HG03432 (cell line): Measurements from ENCODE around the gene CEP85.
"Not testable (repeated sequence)": the region's sequence is repeated elsewhere in the genome, so short reads cannot be mapped to it uniquely, and the experiment has no call there.

ENCODE experiments used
- ATAC-seq: cut with Tn5 transposase; IDR thresholded peaks from one replicate; pipeline ENCODE4 v1.9.1; 2021; ENCODE audit warnings: mild to moderate bottlenecking, moderate library complexity; ENCODE audit not compliant: unreplicated experiment

Gene CEP85

GRCh38 chr1:26307363-26307781, 73.4 kb downstream of the CEP85 start:
- ATAC-seq = no peak

GRCh38 chr1:26307966-26308899, 74.2 kb downstream of the CEP85 start:
- ATAC-seq = not testable (repeated sequence)

GRCh38 chr1:26314501-26314900, 80.5 kb downstream of the CEP85 start:
- no peak for ATAC-seq

- no peak for ATAC-seq
Measured at GRCh38 chr1:26315874-26316850, 82.2 kb downstream of the CEP85 start.

- ATAC-seq = no peak
Measured at GRCh38 chr1:26317146-26317545, 83.1 kb downstream of the CEP85 start.

GRCh38 chr1:26317612-26318337, 83.8 kb downstream of the CEP85 start, which contains the start of gene CD52:
Gene CD52 (plus strand): TSS chr1:26317958. CDS start chr1:26318018, 60 bp downstream.
- peak; percentile 41 for ATAC-seq

- no peak for ATAC-seq
Measured at GRCh38 chr1:26318338-26319064, 84.5 kb downstream of the CEP85 start.

- no peak for ATAC-seq
Measured at GRCh38 chr1:26320896-26321295, 86.9 kb downstream of the CEP85 start.

GRCh38 chr1:26321315-26322041, 87.5 kb downstream of the CEP85 start:
- no peak for ATAC-seq

- no peak for ATAC-seq
Measured at GRCh38 chr1:26322042-26322331, 88.0 kb downstream of the CEP85 start.

GRCh38 chr1:26323382-26323781, 89.4 kb downstream of the CEP85 start:
- ATAC-seq = no peak

- ATAC-seq = no peak
Measured at GRCh38 chr1:26324550-26324949, 90.5 kb downstream of the CEP85 start.

- no peak for ATAC-seq
Measured at GRCh38 chr1:26327956-26328362, 94.0 kb downstream of the CEP85 start.
